Gastrocnemius medialis (tissue), 4 donors: ENCODE data around the gene THRSP. TPM values are rescaled to one million over a fixed set of nuclear protein-coding genes. Genes with fewer than 3 reads are reported as not detected.

Experiments used
- ATAC-seq, 2 donors: fragments of 150-250 bp; one replicate each; pipeline ENCODE4 v1.9.1; 2016
- DNase-seq, 2 donors: peaks; one replicate each; pipeline ENCODE4 v3.0.0-alpha.2; 2019
- H3K27ac ChIP-seq, 4 donors: fragments of 200-600 bp; sonication (generic); 1 replicate in 1 of 4; 2 replicates in 3 of 4; pipeline ENCODE4 v1.5.1; 2016 to 2018; ENCODE audit warnings: mild to moderate bottlenecking in 2 of 4, moderate library complexity in 1 of 4
- H3K27me3 ChIP-seq, 3 donors: fragments of 200-600 bp; sonication (generic) in 2 of 3; 1 replicate in 1 of 3; 2 replicates in 2 of 3; pipeline versions ENCODE4 v1.5.1 to v1.6.0; 2016 to 2019; ENCODE audit warnings: mild to moderate bottlenecking in 1 of 3, moderate library complexity in 1 of 3
- H3K36me3 ChIP-seq, 2 donors: fragments of 200-600 bp; sonication (generic) in 1 of 2; one replicate each; pipeline ENCODE4 v1.5.1; 2017 to 2018
- H3K4me1 ChIP-seq, 2 donors: fragments of 200-600 bp; sonication (generic) in 1 of 2; one replicate each; pipeline ENCODE4 v1.5.1; 2016 to 2017; ENCODE audit warnings: mild to moderate bottlenecking in 2 of 2
- H3K4me3 ChIP-seq, 4 donors: fragments of 200-600 bp; sonication (generic) in 3 of 4; 1 replicate in 1 of 4; 2 replicates in 3 of 4; pipeline ENCODE4 v1.5.1; 2016 to 2019; ENCODE audit warnings: mild to moderate bottlenecking in 2 of 4
- H3K9me3 ChIP-seq, 3 donors: fragments of 200-600 bp; sonication (generic) in 2 of 3; 1 replicate in 1 of 3; 2 replicates in 2 of 3; pipeline ENCODE4 v1.5.1; 2016 to 2019
- CTCF ChIP-seq, 5 experiments: fragments of 450-650 bp in 3 of 5; fragments of 200-600 bp in 2 of 5; sonication (generic) in 2 of 5; IDR thresholded peaks in 4 of 5; conservative IDR thresholded peaks in 1 of 5; 1 replicate in 4 of 5; 2 replicates in 1 of 5; pipeline ENCODE4 v1.5.1; 2016 to 2019; ENCODE audit warnings: antibody characterized with exemption in 5 of 5, mild to moderate bottlenecking in 3 of 5, moderate library complexity in 3 of 5
- POLR2A ChIP-seq, 2 donors: fragments of 450-650 bp; IDR thresholded peaks; one replicate each; pipeline ENCODE4 v1.6.1; 2017; ENCODE audit warnings: antibody characterized with exemption in 2 of 2, mild to moderate bottlenecking in 2 of 2, moderate library complexity in 2 of 2
- in situ Hi-C, 4 donors: fragments of 200-750 bp; cut with MboI; loops; one replicate each; pipeline versions ENCODE4 v1.15.0 to v1.8.0; 2017; ENCODE audit warnings: low sequenced_read_pairs in 4 of 4
- intact Hi-C: fragments of 100-400 bp; cut with DNase I; formaldehyde crosslinking; loops from one replicate; pipeline ENCODE4 v1.15.1; 2023; ENCODE audit warnings: low total_unique reads
- total RNA-seq, 4 donors: library from RNA; depleted of rRNA; stranded (reverse); fragments of >200 nt; gene quantifications; one replicate each; pipeline versions ENCODE4 v1.1.0 to v1.2.3, GENCODE V29; 2016

The THRSP gene
- total RNA-seq, 4 donors from 2014 or later, result 0.67 to 31.3 (median 14.0) TPM; not detected in 1

- peaks cover 0 to 24% of the 10 kb centered on the region in 2 donors for H3K36me3 ChIP-seq
- no peak overlapping the region for H3K4me3 ChIP-seq
- TF ChIP-seq CTCF (IDR thresholded peaks at IDR 0.05 in 4 of 5, conservative IDR thresholded peaks at IDR 0.05 in 1 of 5), result no peak
- no peak for TF ChIP-seq POLR2A (IDR thresholded peaks at IDR 0.05)
- no peak for ATAC-seq
- intact Hi-C loops, result no loop called here
- H3K9me3 ChIP-seq, result no peaks in the 10 kb centered on the region
- no peak for DNase-seq
- no peak overlapping the region for H3K27ac ChIP-seq
- no peaks in the 10 kb centered on the region for H3K4me1 ChIP-seq
- in situ Hi-C loops, result loop anchor here in 1 of 4 donors (25.0 kb wide), 1 partner anchor 101 kb away; no protein-coding TSS in a partner anchor
- no peaks in the 10 kb centered on the region for H3K27me3 ChIP-seq
Measured at GRCh38 chr11:78110830-78111229, 47.2 kb downstream of the THRSP start.

- ATAC-seq, result no peak
- Histone ChIP-seq H3K4me3 (no peak overlapping the region), H3K9me3 (no peaks in the 10 kb centered on the region), H3K4me1 (no peaks in the 10 kb centered on the region), H3K36me3 (peaks cover 0 to 24% of the 10 kb centered on the region in 2 donors), H3K27ac (no peak overlapping the region), H3K27me3 (no peaks in the 10 kb centered on the region)
- in situ Hi-C loops, result loop anchor here in 1 of 4 donors (25.0 kb wide), 1 partner anchor 101 kb away; no protein-coding TSS in a partner anchor
- TF ChIP-seq POLR2A (IDR thresholded peaks at IDR 0.05) (no peak), CTCF (IDR thresholded peaks at IDR 0.05 in 4 of 5, conservative IDR thresholded peaks at IDR 0.05 in 1 of 5) (no peak)
- intact Hi-C loops, result no loop called here
- DNase-seq, result no peak
Measured at GRCh38 chr11:78111298-78111697, 47.6 kb downstream of the THRSP start.

GRCh38 chr11:78112582-78113275 is 49.1 kb downstream of the THRSP start:
- Histone ChIP-seq H3K36me3 (peaks cover 0 to 24% of the 10 kb centered on the region in 2 donors), H3K27ac (no peak overlapping the region), H3K4me1 (no peaks in the 10 kb centered on the region), H3K27me3 (no peaks in the 10 kb centered on the region), H3K4me3 (no peak overlapping the region), H3K9me3 (no peaks in the 10 kb centered on the region)
- DNase-seq (no peak), ATAC-seq (no peak)
- no peak for TF ChIP-seq CTCF (IDR thresholded peaks at IDR 0.05 in 4 of 5, conservative IDR thresholded peaks at IDR 0.05 in 1 of 5)
- TF ChIP-seq POLR2A (IDR thresholded peaks at IDR 0.05), result no peak
- intact Hi-C loops, result no loop called here
- in situ Hi-C loops, result loop anchor here in 1 of 4 donors (25.0 kb wide), 1 partner anchor 100 kb away; no protein-coding TSS in a partner anchor

Other genes with a start within 250 kb of the THRSP start
- gene RSF1, start 243.1 kb upstream of the THRSP start, total RNA-seq, result 10 to 100 TPM; 17.9 to 48.4 (median 45.7) TPM
- gene AAMDC, start 242.7 kb upstream of the THRSP start, total RNA-seq, result 10 to 100 TPM; 32.4 to 70.3 (median 48.3) TPM
- 10 to 100 TPM in 3 of 4 donors, 1 to 10 TPM in 1; 10.0 to 13.8 (median 11.9) TPM for gene INTS4, start 69.2 kb upstream of the THRSP start, total RNA-seq
- gene KCTD14, start 40.6 kb upstream of the THRSP start, total RNA-seq, result under 1 TPM in 2 of 4 donors, not detected in 2; 0.25 to 0.38 TPM
- gene NDUFC2, start 16.0 kb downstream of the THRSP start, total RNA-seq, result 100 to 1,000 TPM in 3 of 4 donors, 10 to 100 TPM in 1; 83.7 to 207 (median 156) TPM
- 10 to 100 TPM in 2 of 4 donors, 1 to 10 TPM in 2; 9.0 to 12.9 (median 10.9) TPM for gene ALG8, start 75.8 kb downstream of the THRSP start, total RNA-seq
- gene KCTD21, start 124.8 kb downstream of the THRSP start, total RNA-seq, result 10 to 100 TPM in 3 of 4 donors, 1 to 10 TPM in 1; 6.0 to 18.9 (median 15.8) TPM
- gene USP35, start 125.1 kb downstream of the THRSP start, total RNA-seq, result 1 to 10 TPM; 4.6 to 6.1 (median 5.4) TPM